ENCODE data around the gene CEP20. TPM values are rescaled to one million over a fixed set of nuclear protein-coding genes. Genes with fewer than 3 reads are reported as not detected.

CEP20 gene
- total and polyA plus RNA-seq, 2 of the 8 experiments (the other 6 are each of a cell fraction or from before 2014, with no cell fraction given) = 16.2 to 49.0 TPM

- no peak for TF ChIP-seq CHD7 (IDR thresholded peaks at IDR 0.05; ENCODE audit: insufficient replicate concordance, low read length)
- no peak for TF ChIP-seq CTBP2 (IDR thresholded peaks at IDR 0.05; ENCODE audit: borderline replicate concordance, insufficient read depth, insufficient read length, low read length)
- no peak for TF ChIP-seq RAD21 (IDR thresholded peaks at IDR 0.05 in 1 of 2, conservative IDR thresholded peaks at IDR 0.05 in 1 of 2; ENCODE audit: low read depth in 2 of 2, low read length in 2 of 2)
- TF ChIP-seq GTF2F1 (IDR thresholded peaks at IDR 0.05; ENCODE audit: borderline replicate concordance, low read depth, low read length) = no peak
- TF ChIP-seq SIRT6 (IDR thresholded peaks at IDR 0.05; ENCODE audit: low read length) = no peak
- TF ChIP-seq PHF8 (conservative IDR thresholded peaks at IDR 0.05; ENCODE audit: low read depth, low read length) = no peak
- no peak for TF ChIP-seq BACH1 (IDR thresholded peaks at IDR 0.05; ENCODE audit: low read length)
- TF ChIP-seq SP1 (IDR thresholded peaks at IDR 0.05; ENCODE audit: low read depth, low read length) = no peak
- TF ChIP-seq SP4 (IDR thresholded peaks at IDR 0.05; ENCODE audit: low read length) = no peak
Observed at GRCh38 chr16:15928261-15929104, 40.1 kb upstream of the CEP20 start (continued).
